Measurements from ENCODE around the gene ORM2.

ORM2 gene

DNA sequence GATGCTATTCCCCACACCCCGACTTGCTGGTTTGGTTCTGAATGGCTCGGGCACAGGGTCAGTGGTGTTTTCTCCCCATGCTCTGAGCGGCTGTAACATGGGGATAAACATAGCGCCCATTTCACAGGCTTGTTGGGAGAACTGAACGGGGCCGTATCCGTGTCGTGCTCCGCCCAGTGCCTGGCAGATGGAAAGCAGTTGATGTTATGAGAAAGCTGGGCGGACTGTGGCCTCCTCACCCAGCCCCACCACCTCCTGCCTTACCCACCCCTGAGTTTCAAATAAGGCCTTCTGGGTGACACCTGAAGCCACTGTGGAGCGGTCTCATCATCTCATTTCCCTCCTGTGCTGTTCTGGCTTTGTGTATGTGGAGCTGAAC, 14.5 kb downstream of the ORM2 start:
- DNase-seq (ENCODE audit: extremely low read depth, low read depth): no peak
- TF ChIP-seq, protein P1, sequence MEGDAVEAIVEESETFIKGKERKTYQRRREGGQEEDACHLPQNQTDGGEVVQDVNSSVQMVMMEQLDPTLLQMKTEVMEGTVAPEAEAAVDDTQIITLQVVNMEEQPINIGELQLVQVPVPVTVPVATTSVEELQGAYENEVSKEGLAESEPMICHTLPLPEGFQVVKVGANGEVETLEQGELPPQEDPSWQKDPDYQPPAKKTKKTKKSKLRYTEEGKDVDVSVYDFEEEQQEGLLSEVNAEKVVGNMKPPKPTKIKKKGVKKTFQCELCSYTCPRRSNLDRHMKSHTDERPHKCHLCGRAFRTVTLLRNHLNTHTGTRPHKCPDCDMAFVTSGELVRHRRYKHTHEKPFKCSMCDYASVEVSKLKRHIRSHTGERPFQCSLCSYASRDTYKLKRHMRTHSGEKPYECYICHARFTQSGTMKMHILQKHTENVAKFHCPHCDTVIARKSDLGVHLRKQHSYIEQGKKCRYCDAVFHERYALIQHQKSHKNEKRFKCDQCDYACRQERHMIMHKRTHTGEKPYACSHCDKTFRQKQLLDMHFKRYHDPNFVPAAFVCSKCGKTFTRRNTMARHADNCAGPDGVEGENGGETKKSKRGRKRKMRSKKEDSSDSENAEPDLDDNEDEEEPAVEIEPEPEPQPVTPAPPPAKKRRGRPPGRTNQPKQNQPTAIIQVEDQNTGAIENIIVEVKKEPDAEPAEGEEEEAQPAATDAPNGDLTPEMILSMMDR (IDR thresholded peaks at IDR 0.05; ENCODE audit: low read depth, low read length, missing control alignments): no peak
- H3K4me3 ChIP-seq (replicated peaks; ENCODE audit: low read depth, low read length): no peak overlapping the region

DNA sequence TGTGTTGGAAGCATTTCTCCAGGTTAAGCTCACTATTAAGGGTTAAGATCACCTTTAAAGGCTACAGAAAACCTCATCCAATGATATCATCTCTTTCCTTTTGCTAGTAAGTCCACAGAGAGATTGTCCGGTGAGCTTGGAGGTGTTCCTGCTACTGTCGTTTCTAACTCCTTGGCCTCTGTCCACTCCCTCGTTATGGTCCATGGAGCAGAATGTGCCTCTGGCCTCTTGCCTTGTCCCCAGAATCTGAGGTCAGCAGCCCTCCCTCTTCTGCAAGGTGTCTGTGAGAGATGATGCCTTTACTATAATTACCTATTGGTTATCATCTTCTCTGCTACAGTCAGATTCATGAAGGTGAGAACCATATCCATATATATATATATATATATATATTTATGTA, 15.0 kb downstream of the ORM2 start:
- DNase-seq (ENCODE audit: extremely low read depth, low read depth): no peak
- no peak overlapping the region for H3K4me3 ChIP-seq (replicated peaks; ENCODE audit: low read depth, low read length)
- TF ChIP-seq, protein P1 (IDR thresholded peaks at IDR 0.05; ENCODE audit: low read depth, low read length, missing control alignments): no peak

DNA sequence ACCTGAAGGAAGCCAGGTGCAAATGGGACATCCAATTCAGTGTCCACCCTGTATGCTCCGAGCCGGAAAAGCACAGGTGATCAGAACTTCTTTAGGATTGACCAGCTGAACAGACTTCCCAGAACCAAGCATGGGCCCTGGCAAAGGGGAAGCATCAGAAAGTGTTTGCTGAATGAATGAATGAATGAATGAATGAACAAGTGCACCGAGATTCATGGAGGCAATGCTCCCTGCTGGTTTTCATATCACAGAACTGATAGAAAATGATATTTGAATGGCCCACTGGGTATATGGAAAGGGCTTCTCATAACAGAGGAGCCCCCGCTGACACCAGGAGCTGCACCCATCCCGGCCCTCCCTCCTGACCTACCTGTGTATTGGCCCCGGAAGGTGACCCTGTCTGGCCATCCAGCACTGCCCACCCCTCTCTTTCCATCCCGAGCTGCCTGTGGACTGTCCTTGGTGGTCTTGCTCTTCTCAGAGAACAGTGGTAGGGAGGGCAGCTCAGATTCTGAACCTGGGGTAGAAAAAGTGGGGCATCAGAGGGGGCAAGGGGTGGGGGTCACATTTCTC, 15.9 kb downstream of the ORM2 start:
- TF ChIP-seq, protein P1 (IDR thresholded peaks at IDR 0.05; ENCODE audit: low read depth, low read length, missing control alignments): no peak
- no peak overlapping the region for H3K4me3 ChIP-seq (replicated peaks; ENCODE audit: low read depth, low read length)
- no peak for DNase-seq (ENCODE audit: extremely low read depth, low read depth)

DNA sequence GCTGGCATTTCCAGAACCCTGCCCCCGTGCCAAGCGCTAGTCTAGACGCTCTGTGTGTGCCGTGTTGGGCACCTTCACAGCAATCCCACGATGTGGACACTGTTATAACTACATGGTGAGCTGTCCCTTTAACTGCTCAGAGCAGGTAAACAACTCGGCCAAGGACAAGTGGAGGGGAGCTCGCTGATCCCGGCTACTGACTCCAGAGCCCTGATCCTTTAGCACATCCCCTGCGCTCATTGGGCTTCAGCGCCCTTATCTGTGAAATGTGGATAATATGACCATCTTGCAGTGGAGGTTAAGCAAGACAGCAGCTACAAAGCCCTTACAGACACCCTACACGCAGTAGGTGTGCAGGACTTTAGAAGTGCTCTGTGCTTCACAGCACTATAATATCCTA, 16.5 kb downstream of the ORM2 start:
- TF ChIP-seq, protein P1 (IDR thresholded peaks at IDR 0.05; ENCODE audit: low read depth, low read length, missing control alignments): no peak
- no peak overlapping the region for H3K4me3 ChIP-seq (replicated peaks; ENCODE audit: low read depth, low read length)
- no peak for DNase-seq (ENCODE audit: extremely low read depth, low read depth)

DNA sequence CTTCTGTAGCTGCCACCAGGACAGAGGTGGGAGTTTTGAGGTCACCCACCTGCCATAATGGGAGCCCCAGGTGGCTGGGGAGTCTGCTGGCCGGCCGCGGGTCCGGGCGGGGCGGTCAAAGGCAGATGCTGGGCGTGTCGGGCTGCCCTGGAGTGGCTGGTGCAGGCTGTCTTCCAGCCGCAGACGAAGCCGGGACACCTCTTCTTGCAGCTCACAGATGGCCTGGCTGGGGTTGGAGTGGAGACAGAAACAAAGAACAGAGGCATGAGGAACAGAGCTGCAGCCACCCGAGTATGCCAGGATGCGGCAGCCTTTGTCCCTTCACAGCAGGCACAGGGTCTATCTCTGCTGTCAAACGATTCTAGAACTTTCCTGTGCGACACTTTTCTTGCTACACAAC, 18.0 kb downstream of the ORM2 start:
- DNase-seq (ENCODE audit: extremely low read depth, low read depth): no peak
- H3K4me3 ChIP-seq (replicated peaks; ENCODE audit: low read depth, low read length): no peak overlapping the region
- TF ChIP-seq, protein P1 (IDR thresholded peaks at IDR 0.05; ENCODE audit: low read depth, low read length, missing control alignments): no peak

DNA sequence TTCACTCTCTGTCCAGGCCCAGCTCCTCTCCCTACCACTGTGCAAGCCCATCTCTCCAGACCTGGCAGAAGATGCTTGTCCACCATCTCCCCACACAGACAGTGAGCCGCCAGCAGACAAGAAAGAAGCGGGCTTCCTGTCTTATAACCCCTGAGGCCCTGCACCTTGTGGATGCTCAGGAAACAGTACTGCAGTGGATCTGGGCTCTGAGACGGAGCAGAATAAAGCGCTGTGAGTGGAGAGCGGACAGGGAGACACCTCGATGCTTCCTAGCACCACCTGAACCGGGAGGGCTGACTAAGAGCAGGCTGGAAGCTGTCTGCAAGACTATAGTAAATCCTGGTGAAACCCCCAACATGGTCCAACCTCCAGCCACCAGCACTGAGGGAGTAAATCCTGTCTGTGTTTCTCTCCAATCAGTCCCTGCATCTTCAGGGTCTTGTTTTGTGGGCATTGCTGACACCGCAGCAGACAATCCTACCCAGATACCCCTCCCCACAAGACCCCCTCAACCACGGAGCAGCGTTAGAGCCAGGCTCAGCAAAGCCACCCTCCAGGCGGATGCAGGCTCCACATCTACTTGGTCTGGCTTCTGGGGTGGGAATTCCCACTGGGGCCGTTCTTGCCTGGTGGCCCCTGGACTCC, 18.7 kb downstream of the ORM2 start:
- TF ChIP-seq, protein P1 (IDR thresholded peaks at IDR 0.05; ENCODE audit: low read depth, low read length, missing control alignments): no peak
- DNase-seq (ENCODE audit: extremely low read depth, low read depth): no peak

More for the DNA sequence above, 18.7 kb downstream of the ORM2 start:
- H3K4me3 ChIP-seq (replicated peaks; ENCODE audit: low read depth, low read length): no peak overlapping the region

Measured in HFF-Myc (cell line).